ENCODE data around the gene GNA14.

GRCh38 chr9:77423841-77424240 lies 224.3 kb downstream of the GNA14 start:
- TF ChIP-seq CTCF (conservative IDR thresholded peaks at IDR 0.05; ENCODE audit: low read depth, low read length) (no peak), EZH2phosphoT487 (IDR thresholded peaks at IDR 0.05; ENCODE audit: borderline replicate concordance, low read length) (no peak)

Data from PC-3 (cell line).